Measurements from ENCODE around the gene TNPO1.
"Not testable (repeated sequence)": the region's sequence is repeated elsewhere in the genome, so short reads cannot be mapped to it uniquely, and the experiment has no call there.

TNPO1 gene

DNA sequence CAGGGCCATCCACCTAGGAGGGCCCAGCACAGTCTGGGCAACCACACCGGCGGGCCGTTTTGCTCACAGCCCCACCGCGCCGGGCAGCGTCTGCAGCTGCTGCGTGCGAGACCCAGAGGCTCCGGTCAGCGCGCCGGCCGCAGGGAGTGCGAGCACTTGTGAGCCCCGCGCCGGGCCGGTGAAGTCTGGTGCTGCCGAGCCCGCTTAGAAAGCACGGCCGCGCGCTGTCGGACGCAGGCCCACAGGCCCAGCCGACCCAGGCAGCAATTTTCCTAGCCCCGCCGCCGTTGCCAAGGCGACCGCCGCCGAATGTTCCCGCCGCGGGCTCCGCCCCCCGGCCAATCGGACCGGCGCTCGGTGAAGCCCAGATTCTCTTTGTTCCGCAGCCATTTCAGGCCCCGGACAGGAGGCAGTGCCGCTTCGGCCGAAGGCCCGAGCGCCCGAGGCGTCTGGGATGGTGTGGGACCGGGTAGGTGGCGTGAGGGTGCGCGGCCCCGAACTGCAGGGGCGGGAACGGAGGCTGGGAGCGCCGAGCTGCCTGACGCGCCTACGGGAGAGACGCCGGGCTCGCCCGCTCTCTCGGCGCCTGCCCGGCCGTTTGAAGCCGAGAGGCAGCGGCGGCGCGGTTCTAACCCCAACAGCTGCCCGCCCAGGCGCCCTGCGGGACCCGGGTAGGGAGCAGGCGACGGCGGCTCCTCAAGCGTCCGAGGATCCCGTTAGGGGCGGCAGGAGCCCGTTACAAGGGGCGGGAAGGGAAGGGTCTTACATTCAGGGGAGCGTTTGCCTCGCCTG is at the start of gene TNPO1:
Gene TNPO1 (plus strand): TSS at position 378 of the 792 bp plus-strand sequence. CDS start 77 bp downstream, at position 455.
- peak; percentile 56 to 71 (median 66) for DNase-seq (ENCODE audit: low read depth in 3 of 3)

DNA sequence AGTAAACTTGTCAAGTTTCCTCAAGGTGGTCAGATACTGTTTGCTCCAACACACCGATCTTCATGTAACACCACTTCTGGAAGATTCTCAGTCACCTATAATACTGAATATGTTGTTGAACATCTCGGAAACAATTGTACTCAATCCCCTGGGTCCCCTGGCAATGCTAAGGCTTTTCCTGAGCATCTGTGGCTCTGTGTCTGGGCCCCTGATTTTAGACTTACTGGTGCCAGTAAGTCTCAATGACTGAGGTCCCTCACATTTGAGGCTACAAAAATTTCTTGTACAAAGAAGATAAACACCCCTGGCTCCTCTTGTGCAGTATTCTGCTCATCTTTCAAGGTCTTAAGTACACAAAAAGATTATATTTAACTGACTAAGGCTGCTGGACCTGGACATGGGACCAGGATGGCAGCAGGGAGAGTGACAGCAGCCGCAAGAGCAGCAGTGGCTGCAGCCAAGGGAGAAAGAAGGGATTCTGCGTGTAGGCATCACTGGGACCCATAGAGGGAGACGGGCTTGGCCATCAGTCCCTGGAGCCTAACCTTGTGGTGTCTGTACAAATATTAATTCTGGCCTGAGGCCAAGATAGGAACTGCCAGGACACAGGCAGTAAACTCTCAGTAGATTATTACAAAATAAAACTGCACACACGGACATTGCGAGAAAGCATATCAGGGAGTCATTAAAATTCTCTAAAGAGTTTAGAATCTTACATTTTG is 49.0 kb upstream of the TNPO1 start:
- no peak for DNase-seq (ENCODE audit: low read depth in 3 of 3)

DNA sequence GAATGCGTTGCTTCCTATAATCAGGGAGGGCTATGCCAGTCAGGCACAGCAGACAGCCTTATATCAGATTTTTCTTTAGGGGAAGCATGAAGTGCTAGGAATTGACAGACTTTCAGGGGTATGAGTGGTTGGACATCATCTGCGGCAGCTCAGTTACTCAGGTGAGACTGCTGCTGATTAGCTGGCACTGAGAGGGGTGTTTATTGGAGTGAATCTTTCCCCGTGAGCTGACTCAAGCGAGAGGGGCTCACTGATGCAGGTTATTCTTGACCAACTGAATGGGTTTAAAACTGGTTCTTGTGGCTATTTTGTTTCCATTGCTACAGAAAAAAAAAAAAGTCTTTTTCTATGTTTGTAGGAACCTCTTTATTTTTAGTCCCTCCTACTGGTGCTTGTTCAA is 46.2 kb upstream of the TNPO1 start:
- DNase-seq (ENCODE audit: low read depth in 3 of 3): no peak

DNA sequence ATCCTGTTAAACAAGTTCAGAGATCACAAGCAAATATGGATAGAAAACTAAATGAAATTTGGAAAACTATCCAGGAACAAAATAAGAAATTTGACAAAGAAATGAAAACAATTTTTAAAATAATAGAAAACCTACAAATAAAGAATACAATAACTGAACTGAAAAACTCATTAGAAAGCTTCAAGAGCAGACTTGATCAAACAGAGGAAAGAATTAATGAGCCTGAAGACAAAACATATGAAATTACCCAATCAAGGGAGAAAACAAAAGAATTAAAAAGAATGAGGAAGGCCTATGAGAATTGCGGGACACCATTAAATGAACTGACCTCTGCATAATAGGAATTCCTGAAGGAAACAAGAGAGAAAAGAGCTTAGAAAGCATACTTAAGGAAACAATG is 39.8 kb upstream of the TNPO1 start:
- no peak for DNase-seq (ENCODE audit: low read depth in 3 of 3)

DNA sequence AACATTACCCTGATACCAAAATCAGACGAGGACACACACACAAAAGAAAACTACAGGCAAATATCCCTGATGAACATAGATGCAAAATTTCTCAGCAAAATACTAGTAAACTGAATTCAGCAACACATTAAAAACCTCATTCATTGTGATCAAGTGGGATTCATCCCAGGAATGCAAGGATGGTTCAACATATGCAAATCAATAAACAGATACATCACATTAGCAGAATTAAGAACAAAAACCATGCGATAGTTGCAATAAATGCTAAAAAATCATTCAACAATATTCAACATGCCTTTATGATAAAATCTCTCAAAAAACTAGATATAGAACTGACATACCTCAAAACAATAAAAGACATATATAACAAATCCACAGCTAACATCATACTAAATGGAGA is 36.9 kb upstream of the TNPO1 start:
- DNase-seq (ENCODE audit: low read depth in 3 of 3): no peak

DNA sequence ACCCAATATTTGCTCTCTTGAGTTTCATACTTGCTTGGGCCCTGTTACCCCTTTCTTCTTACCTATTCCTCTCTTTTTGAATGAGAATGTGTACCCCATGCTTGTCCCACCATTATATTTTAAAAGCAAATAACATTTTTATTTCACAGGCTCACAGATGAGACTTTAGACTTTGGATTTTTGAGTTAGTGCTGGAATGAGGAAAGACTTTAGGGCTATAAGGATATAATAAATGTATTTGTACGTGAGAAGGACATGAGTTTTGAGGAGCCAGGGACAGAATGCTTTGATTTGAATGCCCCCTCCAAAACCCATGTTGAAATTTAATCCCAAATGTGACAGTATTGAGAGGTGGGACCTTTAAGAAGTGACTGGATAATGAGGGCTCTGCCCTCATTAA is 33.1 kb upstream of the TNPO1 start:
- no peak for DNase-seq (ENCODE audit: low read depth in 3 of 3)

DNA sequence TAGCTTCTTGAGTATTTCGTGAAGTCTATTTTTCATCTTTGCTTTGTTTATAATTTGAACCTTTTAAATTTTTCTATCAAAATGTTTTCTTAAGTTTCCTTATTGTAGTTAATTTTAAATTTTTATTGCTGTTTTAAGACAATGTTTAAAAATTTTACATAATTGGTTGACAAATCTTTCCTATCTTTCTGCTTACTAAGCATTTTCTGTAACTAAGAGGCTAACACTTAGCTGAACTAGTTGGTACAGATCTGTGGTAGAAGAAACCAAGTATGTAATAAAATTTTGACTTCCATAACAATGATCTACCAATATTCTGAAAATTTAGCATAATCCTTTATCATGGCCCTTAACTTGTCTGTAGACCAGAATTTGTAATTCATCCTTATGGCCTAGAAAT is 32.3 kb upstream of the TNPO1 start:
- no peak for DNase-seq (ENCODE audit: low read depth in 3 of 3)

DNA sequence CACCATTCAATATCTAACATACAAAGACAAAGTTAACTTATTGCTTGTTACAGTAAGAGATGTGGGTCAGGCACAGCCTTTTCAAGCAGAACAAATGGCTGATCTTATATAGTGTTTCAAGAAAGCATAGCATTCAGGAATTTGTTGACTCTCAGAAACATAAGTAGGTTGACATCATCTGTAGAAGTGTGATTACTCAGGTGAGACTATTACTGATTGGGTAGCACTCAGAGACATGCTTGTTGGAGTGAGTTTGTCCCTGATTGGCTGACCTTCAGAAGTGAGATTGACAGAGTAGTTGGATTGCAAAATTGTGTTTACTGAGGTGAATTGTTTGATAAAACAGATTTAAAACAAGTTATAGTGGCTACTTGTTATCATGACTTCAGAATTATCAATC is 30.7 kb upstream of the TNPO1 start:
- DNase-seq (ENCODE audit: low read depth in 3 of 3): no peak

DNA sequence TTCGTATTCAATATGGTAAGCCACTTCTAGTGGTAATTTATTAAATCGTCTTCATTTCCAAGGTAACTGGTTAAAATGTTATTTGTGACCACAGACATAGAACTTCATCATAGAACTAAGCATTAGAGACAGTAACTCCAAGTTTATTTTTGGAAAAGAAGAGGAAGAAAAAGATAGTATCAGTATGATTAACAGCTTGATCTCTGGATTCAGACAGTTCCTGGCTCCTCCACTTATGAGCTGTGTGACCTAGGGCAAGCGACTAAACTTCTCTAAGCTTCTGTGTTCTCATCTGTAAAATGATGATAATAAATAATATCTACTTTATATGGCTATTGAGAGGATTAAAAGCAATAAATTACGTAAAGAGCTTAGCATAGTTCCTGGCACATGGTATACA is 29.8 kb upstream of the TNPO1 start:
- DNase-seq (ENCODE audit: low read depth in 3 of 3): no peak

DNA sequence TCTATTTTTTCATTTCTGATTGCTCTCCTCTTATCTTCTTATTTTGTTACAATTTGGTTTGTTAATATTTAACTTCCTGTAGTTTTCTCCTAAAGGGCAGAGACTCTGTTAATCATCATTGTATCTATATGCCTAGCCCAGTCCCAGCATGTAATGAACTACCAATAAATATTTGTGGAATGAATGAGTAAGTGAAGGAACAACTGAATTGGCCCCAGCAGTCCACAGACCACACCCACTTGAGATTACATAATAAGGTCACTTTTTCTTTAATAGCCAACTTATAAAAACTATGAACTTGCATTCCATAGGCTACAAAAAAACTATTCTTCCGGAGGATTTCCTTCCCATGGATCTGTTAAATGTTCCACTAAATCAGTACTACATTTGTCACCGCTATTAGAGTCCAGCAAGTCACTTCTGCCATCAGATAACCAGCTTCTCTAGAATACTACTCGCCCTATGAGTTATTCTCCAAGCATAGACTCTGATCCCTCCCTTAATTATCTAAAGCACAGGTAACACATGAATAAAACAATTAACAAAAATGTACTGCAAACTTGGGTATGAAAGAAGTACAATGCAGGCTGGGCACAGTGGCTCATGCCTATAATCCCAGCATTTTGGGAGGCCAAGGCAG is 27.5 kb upstream of the TNPO1 start:
- no peak for DNase-seq (ENCODE audit: low read depth in 3 of 3)

DNA sequence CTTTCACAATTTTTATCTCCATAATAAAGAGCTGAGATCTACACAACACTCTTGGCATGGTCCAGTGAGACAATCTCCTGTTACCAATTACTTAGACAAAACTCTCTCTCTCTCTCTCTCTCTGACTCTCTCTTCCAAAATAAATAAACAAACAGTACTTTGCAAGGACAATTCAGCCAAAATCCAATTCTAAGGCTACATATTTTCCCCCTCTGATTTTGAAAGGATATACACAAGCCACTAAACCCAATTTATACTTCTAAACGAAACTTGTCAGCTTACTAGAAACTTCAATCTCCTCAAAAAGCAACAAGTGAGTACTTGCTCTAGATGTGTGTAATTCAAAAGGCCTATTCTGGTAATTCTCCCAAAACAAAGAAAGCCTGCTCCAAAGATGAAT is 26.3 kb upstream of the TNPO1 start:
- DNase-seq (ENCODE audit: low read depth in 3 of 3): no peak

DNA sequence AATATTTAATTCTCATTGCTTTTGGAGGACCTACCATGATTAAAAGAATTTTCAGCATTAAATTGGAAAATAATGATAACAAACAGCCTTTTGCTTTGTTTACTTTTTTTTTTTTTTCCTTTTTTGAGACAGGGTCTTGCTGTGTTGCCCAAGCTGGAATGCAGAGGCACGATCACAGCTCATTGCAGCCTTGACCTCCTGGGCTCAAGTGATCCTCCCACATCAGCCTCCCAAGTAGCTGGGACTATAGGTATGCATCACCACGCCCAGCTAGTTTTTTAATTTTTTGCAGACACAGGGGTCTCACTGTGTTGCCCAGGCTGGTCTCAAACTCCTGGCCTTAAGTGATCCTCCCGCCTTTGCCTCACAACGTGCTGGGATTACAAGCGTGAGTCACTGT is 23.8 kb upstream of the TNPO1 start:
- not testable (repeated sequence) for DNase-seq (ENCODE audit: low read depth in 3 of 3)

DNA sequence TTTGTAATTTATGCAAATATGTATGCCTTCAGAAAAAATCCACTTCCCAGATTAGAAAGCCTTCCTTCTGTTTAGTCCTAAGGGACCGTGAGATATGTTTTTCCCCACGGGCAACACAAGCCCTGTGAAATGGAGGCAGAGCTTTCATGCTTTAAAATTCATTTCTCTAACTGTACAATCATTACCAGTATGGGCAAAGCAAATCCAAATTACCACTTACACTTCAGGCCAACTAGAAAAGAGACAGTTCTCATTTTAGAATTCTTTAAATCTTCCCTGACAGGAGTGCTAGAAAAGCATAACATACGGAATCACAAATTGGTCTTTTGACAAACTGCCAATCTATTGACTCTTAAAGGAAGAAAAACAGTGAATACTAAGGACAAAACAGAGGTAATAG is 20.5 kb upstream of the TNPO1 start:
- no peak for DNase-seq (ENCODE audit: low read depth in 3 of 3)

DNA sequence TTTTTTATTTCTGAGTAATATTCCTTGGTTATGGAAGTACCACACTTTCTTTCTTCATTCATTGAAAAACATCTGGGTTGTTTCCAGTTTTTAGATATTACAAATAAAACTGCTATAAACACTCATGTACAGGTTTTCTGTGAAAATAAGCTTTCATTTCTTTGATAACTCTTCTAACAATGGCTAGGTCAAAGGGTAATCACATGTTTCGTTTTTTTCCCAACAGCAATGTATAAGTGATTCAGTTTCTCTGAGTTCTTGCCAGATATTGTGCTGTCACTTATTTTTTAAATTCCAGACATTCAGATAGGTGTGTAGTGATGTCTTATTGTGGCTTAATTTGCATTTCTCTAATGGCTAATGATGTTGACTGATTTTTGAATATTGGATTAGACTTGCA is 16.7 kb upstream of the TNPO1 start:
- DNase-seq (ENCODE audit: low read depth in 3 of 3): no peak

DNA sequence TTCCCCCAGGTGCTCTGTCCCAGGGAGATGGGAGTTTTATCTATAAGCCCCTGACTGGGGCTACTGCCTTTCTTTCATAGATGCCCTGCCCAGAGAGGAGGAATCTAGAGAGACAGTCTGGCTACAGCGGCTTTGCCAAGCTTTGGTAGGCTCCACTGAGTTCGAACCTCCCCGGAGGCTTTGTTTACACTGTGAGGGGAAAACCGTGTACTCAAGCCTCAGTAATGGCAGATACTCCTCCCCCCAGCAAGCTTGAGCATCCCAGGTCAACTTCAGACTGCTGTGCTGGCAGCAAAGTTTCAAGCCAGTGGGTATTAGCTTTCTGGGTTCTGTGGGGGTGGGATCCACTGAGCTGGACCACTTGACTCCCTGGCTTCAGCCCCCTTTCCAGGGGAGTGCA is 7.8 kb upstream of the TNPO1 start:
- DNase-seq (ENCODE audit: low read depth in 3 of 3): not testable (repeated sequence)

DNA sequence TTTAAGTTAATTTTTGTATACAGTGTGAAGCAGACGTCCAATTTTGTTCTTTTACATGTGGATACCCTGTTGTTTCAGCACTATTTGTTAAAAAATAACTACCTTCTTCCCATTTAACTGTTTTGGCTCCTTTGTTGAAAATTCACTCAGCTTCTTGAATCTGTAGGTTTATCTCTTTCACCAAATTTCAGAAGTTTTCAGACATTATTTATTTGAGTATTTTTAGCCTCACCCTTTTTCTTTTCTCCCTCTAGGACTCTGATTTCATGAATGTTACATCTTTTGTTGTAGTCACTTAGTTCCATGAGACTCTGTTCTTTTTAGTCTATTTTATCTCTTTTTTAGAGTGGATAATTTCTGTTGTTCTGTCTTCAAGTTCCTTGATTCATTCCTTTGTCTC is 4.6 kb upstream of the TNPO1 start:
- DNase-seq (ENCODE audit: low read depth in 3 of 3): no peak

DNA sequence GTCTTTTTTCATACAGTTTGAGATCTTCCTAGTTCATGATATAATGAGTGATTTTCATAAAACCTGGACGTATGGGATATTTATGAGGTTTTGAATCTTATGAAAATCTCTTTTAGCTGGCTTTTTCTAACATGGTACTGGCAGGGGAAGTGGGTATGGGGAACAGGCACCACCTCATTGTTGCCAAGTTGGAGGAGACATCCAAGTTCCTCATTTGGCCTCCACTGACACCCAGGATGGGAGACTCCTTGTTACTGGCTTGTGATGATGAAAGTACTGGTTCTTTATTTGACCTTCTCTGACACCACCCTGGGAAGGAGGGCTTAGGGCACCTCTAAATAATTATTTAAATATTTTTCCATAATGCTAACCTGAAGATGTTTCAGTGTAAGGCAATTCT is 4.0 kb upstream of the TNPO1 start:
- no peak for DNase-seq (ENCODE audit: low read depth in 3 of 3)

DNA sequence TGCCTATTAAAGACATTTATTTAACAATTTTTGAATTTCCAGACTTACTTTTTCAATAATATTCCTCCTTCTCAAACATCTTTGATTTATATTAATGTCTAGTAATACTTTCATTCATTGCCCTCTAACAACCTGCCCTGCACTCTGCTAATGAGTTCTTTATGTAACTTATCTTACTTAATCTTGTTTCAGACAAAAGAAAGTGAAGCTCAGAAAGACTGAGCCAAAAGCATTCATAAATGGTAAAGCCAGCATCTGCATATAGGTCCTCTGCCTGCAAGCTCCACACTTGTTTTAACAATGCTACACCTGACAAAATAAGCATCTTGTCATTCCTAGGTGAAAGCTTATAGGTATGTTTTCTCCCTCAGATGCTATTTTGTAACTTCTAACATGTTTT is 2.4 kb upstream of the TNPO1 start:
- DNase-seq (ENCODE audit: low read depth in 3 of 3): no peak

DNA sequence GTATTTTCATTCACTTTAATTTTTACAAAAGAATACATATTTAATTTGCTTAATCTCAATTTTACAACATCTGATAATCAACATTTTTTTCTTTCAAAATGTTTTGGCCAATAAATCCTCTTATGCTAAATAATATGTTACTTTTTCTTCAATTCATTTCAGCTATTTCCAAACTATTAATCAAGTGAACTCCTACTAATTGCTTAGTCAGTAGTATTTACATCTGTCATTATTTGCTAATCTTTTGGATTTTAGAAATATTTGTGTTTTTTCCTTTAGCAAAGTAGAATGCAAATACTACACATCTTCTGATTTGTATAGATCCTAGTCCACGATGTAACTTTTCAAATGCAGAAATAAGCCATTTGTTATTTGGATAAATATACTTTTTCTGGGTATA is 1.6 kb upstream of the TNPO1 start:
- DNase-seq (ENCODE audit: low read depth in 3 of 3): no peak

DNA sequence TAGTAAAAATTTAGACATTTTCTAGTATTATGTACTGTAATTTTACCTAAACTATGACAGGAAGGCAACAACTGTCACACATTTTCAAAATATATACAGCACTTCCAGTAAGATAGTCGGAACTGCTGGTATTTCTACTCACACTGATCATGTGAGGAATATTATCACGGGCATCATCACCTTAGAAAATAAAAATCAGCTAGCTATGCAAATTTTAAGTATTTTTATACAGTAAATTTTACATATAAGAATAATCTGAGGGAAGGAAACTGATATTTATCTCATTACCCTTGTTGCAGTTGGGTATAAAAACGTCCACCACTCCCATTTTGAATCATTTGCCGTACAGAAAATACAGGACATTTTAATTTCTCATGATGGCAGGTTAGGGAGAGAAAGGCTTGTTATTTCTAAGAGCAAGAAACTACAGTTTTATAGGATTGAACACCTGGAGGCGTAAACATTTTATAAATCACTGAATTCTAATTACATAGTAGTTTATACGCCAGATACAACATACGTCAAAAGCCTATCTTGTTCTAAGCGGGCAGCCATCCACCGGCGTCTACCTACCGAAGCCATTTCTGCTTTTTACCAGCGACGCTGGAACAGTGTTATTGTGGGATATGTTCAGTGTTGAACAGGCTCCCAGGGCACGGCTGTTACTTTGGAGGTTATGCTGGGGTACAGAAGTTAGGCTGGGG is 729 bp upstream of the TNPO1 start:
- DNase-seq (ENCODE audit: low read depth in 3 of 3): peak in 1 of 3 donors; percentile 7

DNA sequence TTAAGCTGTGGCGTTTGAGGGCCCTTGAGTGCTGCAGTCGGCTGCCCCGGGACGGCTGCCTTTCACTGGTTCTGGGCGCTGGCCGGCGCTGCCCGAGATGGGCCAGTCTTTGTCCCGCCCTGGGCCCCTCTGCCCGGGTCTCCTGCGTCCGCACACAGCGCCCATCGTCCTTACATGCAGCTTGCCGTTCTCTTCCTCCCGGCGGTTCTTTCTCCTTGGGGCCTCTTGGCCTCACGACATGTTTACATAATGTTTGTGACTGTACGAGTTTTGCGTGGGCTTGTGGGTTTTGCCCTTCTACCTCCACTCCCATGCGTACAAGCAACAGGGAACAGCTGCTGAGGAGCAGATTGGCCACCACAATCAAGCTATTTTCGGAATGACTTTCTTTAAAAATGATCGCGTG is 618 bp downstream of the TNPO1 start:
- peak; percentile 2 to 16 (median 14) for DNase-seq (ENCODE audit: low read depth in 3 of 3)

DNA sequence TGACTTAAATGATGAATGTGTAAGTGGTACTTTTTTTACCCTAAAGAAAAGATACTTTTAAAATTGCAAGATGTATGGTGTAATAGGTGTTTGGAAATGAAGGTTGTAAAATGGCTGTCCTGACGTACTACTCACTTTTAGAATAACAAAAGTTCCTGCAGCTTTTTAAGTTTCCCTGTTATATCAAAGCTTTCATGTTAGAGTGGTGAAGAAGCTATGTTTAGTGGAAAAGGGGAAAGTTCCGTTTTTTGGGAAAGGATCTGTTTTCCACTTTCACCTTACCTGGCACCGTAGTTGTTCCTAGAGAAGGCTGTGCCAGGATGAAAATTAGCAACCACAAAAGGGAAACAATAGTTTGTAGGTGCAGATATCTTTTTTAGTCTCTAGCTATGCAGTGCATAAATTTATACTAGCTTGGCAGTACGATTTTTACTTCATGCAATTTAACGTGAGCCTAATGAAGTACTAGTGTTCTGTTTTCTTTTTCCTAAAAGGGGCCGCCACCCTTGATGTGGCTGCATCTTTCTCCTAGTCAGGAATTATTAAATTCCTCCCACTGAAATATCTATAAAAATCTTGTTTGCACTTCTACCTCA is 1.3 kb downstream of the TNPO1 start:
- DNase-seq (ENCODE audit: low read depth in 3 of 3): no peak

All from stimulated activated CD4-positive, alpha-beta T cell treated with anti-CD3 and anti-CD28 coated beads, TNF-alpha, amount 100 ng/mL, for 48 hours (primary cell).